WTC11 (cell line): ENCODE data around the gene NUP50. TPM values are rescaled to one million over a fixed set of nuclear protein-coding genes. Genes with fewer than 3 reads are reported as not detected.
A peak's percentile ranks its signal among the peaks of the same experiment; 100 is the strongest.

Experiments used
- ATAC-seq: fragments of 200-7000 bp; cut with Tn5 transposase; 2 replicates; pipeline ENCODE4 v1.10.0; 2021; ENCODE audit warnings: mild to moderate bottlenecking, moderate library complexity
- CTCF ChIA-PET: fragments of 300-600 bp; sonication (Branson Sonifier 250); formaldehyde crosslinking; loops from one replicate; lab custom pipeline; 2021; ENCODE audit warnings: antibody characterized with exemption; lab: Charles Lee
- POLR2A ChIA-PET: fragments of 350-600 bp; sonication (Branson Sonifier 250); formaldehyde crosslinking; loops from one replicate; lab custom pipeline; 2021; ENCODE audit warnings: antibody characterized with exemption; lab: Charles Lee
- DNase-seq: peaks from one replicate; pipeline ENCODE4 v3.0.0; 2021; ENCODE audit warnings: low spot score
- H3K27ac Mint-ChIP-seq: 2 replicates; pipeline ENCODE4 v1.8.0; 2021; ENCODE audit warnings: mixed read lengths
- H3K27me3 Mint-ChIP-seq: 2 replicates; pipeline ENCODE4 v1.8.0; 2021; ENCODE audit warnings: low read depth, mild to moderate bottlenecking, moderate library complexity, mixed read lengths
- H3K36me3 Mint-ChIP-seq: 2 replicates; pipeline ENCODE4 v1.8.0; 2021; ENCODE audit warnings: mixed read lengths
- H3K4me1 Mint-ChIP-seq: 2 replicates; pipeline ENCODE4 v1.8.0; 2022; ENCODE audit warnings: mixed read lengths
- H3K4me3 Mint-ChIP-seq: 2 replicates; pipeline ENCODE4 v1.8.0; 2021; ENCODE audit warnings: mild to moderate bottlenecking, moderate library complexity, mixed read lengths
- H3K9me3 Mint-ChIP-seq: 2 replicates; pipeline ENCODE4 v1.8.0; 2021; ENCODE audit warnings: mixed read lengths
- CBFB ChIP-seq: sonication (generic); formaldehyde crosslinking; IDR thresholded peaks from 2 replicates; pipeline ENCODE4 v1.8.1; 2022; ENCODE audit warnings: mild to moderate bottlenecking, low read depth, missing genetic modification reagents
- CREB1 ChIP-seq: sonication (generic); formaldehyde crosslinking; IDR thresholded peaks from 2 replicates; pipeline ENCODE4 v1.8.0; 2023; ENCODE audit warnings: mild to moderate bottlenecking, missing genetic modification reagents
- FOXK1 ChIP-seq: sonication (generic); formaldehyde crosslinking; IDR thresholded peaks from 2 replicates; pipeline ENCODE4 v1.8.0; 2022; ENCODE audit warnings: mild to moderate bottlenecking, moderate library complexity, missing genetic modification reagents
- GABPB1 ChIP-seq: sonication (generic); formaldehyde crosslinking; IDR thresholded peaks from 2 replicates; pipeline ENCODE4 v1.8.1; 2023; ENCODE audit warnings: mild to moderate bottlenecking, missing genetic modification reagents
- GRHL2 ChIP-seq: fragments of 250-450 bp; sonication (Bioruptor Pico); IDR thresholded peaks from 2 replicates; pipeline ENCODE4 v1.8.0; 2022; ENCODE audit warnings: mild to moderate bottlenecking, moderate library complexity; ENCODE audit not compliant: insufficient replicate concordance, severe bottlenecking
- HMGA2 ChIP-seq: fragments of 250-450 bp; sonication (Bioruptor Pico); IDR thresholded peaks from 2 replicates; pipeline ENCODE4 v1.4.0; 2021; ENCODE audit warnings: mild to moderate bottlenecking, moderate library complexity
- MYBL2 ChIP-seq: sonication (generic); formaldehyde crosslinking; IDR thresholded peaks from 2 replicates; pipeline ENCODE4 v1.8.1; 2023; ENCODE audit warnings: mild to moderate bottlenecking, moderate library complexity, missing genetic modification reagents
- NFATC4 ChIP-seq: fragments of 250-450 bp; sonication (Bioruptor Pico); IDR thresholded peaks from 2 replicates; pipeline ENCODE4 v1.9.0; 2021; ENCODE audit warnings: mild to moderate bottlenecking
- NFE2L1 ChIP-seq: sonication (generic); formaldehyde crosslinking; IDR thresholded peaks from 2 replicates; pipeline ENCODE4 v1.8.1; 2023; ENCODE audit warnings: missing genetic modification reagents
- OVOL2 ChIP-seq: fragments of 250-450 bp; sonication (Bioruptor Pico); IDR thresholded peaks from 2 replicates; pipeline ENCODE4 v1.9.0; 2021; ENCODE audit warnings: mild to moderate bottlenecking, borderline replicate concordance
- RORB ChIP-seq: fragments of 250-450 bp; sonication (Bioruptor Pico); IDR thresholded peaks from 2 replicates; pipeline ENCODE4 v1.9.0; 2021; ENCODE audit warnings: mild to moderate bottlenecking
- total RNA-seq: library from RNA; stranded (reverse); gene quantifications from 3 replicates; pipeline ENCODE4 v1.2.3, GENCODE V29; 2021
- TF ChIP-seq, protein P1 (sequence below): sonication (generic); formaldehyde crosslinking; IDR thresholded peaks from 2 replicates; pipeline ENCODE4 v1.8.1; 2023; ENCODE audit warnings: mild to moderate bottlenecking, moderate library complexity, missing genetic modification reagents
- TF ChIP-seq, protein P2 (sequence below): sonication (generic); formaldehyde crosslinking; IDR thresholded peaks from 2 replicates; pipeline ENCODE4 v1.8.1; 2023; ENCODE audit warnings: mild to moderate bottlenecking, missing genetic modification reagents, moderate library complexity
- TF ChIP-seq, protein P3 (sequence below): sonication (generic); formaldehyde crosslinking; conservative IDR thresholded peaks from 2 replicates; pipeline ENCODE4 v1.8.1; 2023; ENCODE audit warnings: mild to moderate bottlenecking, low read depth, missing genetic modification reagents, moderate library complexity
- TF ChIP-seq, protein P4 (sequence below): sonication (generic); formaldehyde crosslinking; IDR thresholded peaks from 2 replicates; pipeline ENCODE4 v1.8.1; 2023; ENCODE audit warnings: mild to moderate bottlenecking, missing genetic modification reagents
- TF ChIP-seq, protein P5 (sequence below): fragments of 250-450 bp; sonication (Bioruptor Pico); conservative IDR thresholded peaks from 2 replicates; pipeline ENCODE4 v1.9.0; 2021; ENCODE audit warnings: mild to moderate bottlenecking
- TF ChIP-seq, protein P6 (sequence below): sonication (generic); formaldehyde crosslinking; IDR thresholded peaks from 2 replicates; pipeline ENCODE4 v1.8.0; 2022; ENCODE audit warnings: missing genetic modification reagents

NUP50 gene
- total RNA-seq, 1 experiment from 2014 or later: 131 TPM

DNA sequence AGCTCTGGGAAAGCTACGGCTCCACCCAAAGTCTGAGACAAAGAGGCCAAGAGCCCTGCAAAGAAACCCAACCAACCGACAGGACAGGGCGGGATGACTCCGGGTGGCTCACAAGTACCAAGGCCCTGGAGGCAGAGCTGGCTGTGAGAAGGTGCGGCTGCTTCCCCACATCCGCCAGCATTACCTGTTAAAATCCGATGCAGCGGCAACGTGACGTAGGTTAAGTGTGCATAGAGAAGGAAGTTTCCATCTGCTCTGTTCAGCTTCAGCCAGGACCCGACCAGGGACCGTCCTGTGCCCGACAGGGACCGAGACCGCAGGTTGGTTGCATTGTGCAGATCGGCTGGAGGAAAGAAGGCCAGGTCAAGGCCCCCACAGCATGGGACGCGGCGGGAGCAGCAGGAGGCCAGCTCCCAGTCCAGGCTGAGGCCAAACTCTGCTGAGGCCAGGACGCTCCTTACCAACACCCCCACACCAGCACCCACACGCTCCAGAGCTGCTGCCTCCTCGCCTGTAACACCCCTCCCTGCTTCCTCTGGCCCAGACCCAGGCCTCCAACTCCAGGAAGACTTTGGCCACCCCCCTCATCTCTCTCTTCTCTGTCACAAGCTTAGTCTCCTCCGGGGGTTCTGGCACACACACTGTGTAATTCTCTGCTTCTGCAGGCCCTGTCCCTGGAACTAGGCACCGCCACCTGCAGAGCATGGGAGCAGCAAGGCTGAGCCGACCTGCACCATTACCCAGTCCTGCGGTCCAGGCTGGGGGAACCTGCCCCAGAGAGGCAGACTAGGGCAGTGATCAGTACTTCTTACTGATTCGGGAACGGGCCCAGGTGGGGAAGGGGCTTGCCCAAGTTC is 34.1 kb downstream of the NUP50 start:
- H3K9me3 Mint-ChIP-seq: no peaks in the 10 kb centered on the region
- ATAC-seq: no peak
- DNase-seq: no peak
- CTCF ChIA-PET: interaction anchor here (1.2 kb wide), 1 partner anchor 11 kb away, joined by 8 read pairs; no protein-coding TSS in a partner anchor
- peaks cover 4% of the 10 kb centered on the region; the same call in 1 of the 2 replicates for H3K36me3 Mint-ChIP-seq
- no peak overlapping the region for H3K4me3 Mint-ChIP-seq
- TF ChIP-seq, protein P1, sequence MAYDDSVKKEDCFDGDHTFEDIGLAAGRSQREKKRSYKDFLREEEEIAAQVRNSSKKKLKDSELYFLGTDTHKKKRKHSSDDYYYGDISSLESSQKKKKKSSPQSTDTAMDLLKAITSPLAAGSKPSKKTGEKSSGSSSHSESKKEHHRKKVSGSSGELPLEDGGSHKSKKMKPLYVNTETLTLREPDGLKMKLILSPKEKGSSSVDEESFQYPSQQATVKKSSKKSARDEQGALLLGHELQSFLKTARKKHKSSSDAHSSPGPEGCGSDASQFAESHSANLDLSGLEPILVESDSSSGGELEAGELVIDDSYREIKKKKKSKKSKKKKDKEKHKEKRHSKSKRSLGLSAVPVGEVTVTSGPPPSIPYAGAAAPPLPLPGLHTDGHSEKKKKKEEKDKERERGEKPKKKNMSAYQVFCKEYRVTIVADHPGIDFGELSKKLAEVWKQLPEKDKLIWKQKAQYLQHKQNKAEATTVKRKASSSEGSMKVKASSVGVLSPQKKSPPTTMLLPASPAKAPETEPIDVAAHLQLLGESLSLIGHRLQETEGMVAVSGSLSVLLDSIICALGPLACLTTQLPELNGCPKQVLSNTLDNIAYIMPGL (CRISPR knock-in tag): no peak
- TF ChIP-seq, protein P2, sequence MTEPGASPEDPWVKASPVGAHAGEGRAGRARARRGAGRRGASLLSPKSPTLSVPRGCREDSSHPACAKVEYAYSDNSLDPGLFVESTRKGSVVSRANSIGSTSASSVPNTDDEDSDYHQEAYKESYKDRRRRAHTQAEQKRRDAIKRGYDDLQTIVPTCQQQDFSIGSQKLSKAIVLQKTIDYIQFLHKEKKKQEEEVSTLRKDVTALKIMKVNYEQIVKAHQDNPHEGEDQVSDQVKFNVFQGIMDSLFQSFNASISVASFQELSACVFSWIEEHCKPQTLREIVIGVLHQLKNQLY: no peak
- TF ChIP-seq FOXK1 (CRISPR knock-in tag): no peak
- TF ChIP-seq CBFB (CRISPR knock-in tag): no peak
- no peak for TF ChIP-seq GRHL2 (CRISPR knock-in tag)
- TF ChIP-seq RORB (CRISPR knock-in tag): no peak
- TF ChIP-seq, protein P3, sequence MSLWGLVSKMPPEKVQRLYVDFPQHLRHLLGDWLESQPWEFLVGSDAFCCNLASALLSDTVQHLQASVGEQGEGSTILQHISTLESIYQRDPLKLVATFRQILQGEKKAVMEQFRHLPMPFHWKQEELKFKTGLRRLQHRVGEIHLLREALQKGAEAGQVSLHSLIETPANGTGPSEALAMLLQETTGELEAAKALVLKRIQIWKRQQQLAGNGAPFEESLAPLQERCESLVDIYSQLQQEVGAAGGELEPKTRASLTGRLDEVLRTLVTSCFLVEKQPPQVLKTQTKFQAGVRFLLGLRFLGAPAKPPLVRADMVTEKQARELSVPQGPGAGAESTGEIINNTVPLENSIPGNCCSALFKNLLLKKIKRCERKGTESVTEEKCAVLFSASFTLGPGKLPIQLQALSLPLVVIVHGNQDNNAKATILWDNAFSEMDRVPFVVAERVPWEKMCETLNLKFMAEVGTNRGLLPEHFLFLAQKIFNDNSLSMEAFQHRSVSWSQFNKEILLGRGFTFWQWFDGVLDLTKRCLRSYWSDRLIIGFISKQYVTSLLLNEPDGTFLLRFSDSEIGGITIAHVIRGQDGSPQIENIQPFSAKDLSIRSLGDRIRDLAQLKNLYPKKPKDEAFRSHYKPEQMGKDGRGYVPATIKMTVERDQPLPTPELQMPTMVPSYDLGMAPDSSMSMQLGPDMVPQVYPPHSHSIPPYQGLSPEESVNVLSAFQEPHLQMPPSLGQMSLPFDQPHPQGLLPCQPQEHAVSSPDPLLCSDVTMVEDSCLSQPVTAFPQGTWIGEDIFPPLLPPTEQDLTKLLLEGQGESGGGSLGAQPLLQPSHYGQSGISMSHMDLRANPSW (CRISPR knock-in tag): no peak
- TF ChIP-seq, protein P4, sequence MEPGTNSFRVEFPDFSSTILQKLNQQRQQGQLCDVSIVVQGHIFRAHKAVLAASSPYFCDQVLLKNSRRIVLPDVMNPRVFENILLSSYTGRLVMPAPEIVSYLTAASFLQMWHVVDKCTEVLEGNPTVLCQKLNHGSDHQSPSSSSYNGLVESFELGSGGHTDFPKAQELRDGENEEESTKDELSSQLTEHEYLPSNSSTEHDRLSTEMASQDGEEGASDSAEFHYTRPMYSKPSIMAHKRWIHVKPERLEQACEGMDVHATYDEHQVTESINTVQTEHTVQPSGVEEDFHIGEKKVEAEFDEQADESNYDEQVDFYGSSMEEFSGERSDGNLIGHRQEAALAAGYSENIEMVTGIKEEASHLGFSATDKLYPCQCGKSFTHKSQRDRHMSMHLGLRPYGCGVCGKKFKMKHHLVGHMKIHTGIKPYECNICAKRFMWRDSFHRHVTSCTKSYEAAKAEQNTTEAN (CRISPR knock-in tag): no peak
- TF ChIP-seq OVOL2 (CRISPR knock-in tag): no peak
- TF ChIP-seq HMGA2 (CRISPR knock-in tag): no peak
- TF ChIP-seq CREB1 (CRISPR knock-in tag): no peak
- TF ChIP-seq MYBL2 (CRISPR knock-in tag): no peak
- TF ChIP-seq NFATC4 (CRISPR knock-in tag): no peak
- no peak for TF ChIP-seq NFE2L1 (CRISPR knock-in tag)
- TF ChIP-seq, protein P5, sequence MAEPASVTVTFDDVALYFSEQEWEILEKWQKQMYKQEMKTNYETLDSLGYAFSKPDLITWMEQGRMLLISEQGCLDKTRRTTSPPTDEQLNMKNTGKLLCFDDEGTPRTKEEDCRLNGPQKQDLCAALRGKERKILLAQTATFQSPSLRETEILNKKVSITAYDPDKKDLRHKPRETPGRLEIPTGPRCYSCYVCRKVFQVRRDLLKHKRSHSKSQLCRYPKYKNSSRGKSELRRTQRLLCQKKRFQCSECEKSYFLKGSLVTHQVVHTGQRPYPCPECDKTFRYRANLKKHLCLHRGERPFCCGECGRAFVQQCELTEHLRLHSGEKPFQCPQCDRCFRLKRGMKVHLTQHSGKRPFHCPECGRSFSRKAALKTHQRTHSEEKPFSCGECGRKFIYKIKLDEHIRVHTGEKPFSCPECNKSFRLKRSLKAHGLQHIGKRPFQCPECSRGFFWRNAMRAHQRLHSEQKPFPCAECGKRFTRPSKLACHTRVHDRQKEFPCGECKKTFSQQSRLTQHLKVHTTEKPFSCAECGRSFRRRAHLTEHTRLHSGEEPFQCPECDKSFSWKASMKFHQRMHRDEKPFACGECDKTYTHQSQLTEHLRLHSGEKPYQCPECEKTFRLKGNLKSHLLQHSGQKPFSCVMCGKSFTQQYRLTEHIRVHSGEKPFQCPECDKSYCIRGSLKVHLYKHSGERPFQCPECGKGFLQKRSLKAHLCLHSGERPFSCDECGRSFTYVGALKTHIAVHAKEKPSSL (CRISPR knock-in tag): no peak
- TF ChIP-seq GABPB1: no peak
- TF ChIP-seq, protein P6, sequence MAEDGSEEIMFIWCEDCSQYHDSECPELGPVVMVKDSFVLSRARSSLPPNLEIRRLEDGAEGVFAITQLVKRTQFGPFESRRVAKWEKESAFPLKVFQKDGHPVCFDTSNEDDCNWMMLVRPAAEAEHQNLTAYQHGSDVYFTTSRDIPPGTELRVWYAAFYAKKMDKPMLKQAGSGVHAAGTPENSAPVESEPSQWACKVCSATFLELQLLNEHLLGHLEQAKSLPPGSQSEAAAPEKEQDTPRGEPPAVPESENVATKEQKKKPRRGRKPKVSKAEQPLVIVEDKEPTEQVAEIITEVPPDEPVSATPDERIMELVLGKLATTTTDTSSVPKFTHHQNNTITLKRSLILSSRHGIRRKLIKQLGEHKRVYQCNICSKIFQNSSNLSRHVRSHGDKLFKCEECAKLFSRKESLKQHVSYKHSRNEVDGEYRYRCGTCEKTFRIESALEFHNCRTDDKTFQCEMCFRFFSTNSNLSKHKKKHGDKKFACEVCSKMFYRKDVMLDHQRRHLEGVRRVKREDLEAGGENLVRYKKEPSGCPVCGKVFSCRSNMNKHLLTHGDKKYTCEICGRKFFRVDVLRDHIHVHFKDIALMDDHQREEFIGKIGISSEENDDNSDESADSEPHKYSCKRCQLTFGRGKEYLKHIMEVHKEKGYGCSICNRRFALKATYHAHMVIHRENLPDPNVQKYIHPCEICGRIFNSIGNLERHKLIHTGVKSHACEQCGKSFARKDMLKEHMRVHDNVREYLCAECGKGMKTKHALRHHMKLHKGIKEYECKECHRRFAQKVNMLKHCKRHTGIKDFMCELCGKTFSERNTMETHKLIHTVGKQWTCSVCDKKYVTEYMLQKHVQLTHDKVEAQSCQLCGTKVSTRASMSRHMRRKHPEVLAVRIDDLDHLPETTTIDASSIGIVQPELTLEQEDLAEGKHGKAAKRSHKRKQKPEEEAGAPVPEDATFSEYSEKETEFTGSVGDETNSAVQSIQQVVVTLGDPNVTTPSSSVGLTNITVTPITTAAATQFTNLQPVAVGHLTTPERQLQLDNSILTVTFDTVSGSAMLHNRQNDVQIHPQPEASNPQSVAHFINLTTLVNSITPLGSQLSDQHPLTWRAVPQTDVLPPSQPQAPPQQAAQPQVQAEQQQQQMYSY (CRISPR knock-in tag): no peak
- no peaks in the 10 kb centered on the region for H3K27me3 Mint-ChIP-seq
- peaks cover 30% of the 10 kb centered on the region for H3K4me1 Mint-ChIP-seq
- H3K27ac Mint-ChIP-seq: peak overlapping the region; percentile 89
- POLR2A ChIA-PET: no interaction called here
